Ovary (tissue), 3 donors: ENCODE results near the gene TSPEAR.

Experiments used
- POLR2A ChIP-seq: fragments of 450-650 bp; IDR thresholded peaks from one replicate; pipeline ENCODE4 v1.6.1; 2017; ENCODE audit warnings: antibody characterized with exemption, mild to moderate bottlenecking, moderate library complexity
- TF ChIP-seq, protein P1 (sequence below), 3 donors: fragments of 450-650 bp in 2 of 3; fragments of 200-600 bp in 1 of 3; IDR thresholded peaks; one replicate each; pipeline versions ENCODE4 v1.5.1 to v1.8.0; 2016 to 2022; ENCODE audit warnings: antibody characterized with exemption in 3 of 3, mild to moderate bottlenecking in 1 of 3
- donor health status: DM: no; HTN: no; CAD: no.

DNA sequence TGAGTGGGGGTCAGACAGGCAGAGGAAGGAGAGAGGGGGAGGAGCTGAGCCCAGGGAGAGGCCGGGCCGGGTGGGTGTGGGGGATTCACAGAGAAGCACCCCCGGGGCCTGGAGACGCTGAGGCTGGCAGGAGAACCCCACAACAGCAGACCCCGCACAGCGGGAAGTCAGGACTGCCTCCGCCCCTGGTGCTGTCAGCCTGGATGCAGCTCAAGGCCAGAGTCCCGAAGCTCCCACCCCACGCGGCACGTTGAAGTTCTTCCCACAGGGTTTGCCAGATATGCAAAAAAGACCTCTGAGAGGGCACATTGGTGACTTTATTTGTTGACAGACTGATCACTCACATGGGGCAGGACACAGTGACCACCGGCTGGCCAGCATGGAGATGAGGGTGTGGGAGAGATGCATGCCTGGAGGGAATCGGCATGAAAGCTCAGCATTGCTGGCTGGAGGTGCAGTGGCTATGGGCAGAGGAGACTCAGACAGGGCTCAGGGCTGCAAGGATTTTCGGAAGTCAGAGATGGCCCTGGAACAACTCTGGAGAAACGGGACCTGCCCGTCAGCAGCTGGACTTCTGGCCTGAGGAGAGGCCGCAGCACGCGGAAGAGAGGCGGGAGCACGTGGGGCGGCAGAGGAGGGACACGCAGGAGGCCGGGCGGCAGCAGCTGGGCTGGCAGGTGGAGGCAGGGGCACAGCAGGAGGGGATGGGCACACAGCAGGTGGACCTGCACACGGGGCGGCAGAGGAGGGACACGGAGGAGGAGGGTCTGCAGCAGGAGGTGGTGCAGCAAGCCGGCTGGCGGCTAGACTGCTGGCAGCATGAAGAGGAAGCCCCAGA lies 153.7 kb downstream of the TSPEAR start:
- TF ChIP-seq POLR2A = no peak
- TF ChIP-seq, protein P1, sequence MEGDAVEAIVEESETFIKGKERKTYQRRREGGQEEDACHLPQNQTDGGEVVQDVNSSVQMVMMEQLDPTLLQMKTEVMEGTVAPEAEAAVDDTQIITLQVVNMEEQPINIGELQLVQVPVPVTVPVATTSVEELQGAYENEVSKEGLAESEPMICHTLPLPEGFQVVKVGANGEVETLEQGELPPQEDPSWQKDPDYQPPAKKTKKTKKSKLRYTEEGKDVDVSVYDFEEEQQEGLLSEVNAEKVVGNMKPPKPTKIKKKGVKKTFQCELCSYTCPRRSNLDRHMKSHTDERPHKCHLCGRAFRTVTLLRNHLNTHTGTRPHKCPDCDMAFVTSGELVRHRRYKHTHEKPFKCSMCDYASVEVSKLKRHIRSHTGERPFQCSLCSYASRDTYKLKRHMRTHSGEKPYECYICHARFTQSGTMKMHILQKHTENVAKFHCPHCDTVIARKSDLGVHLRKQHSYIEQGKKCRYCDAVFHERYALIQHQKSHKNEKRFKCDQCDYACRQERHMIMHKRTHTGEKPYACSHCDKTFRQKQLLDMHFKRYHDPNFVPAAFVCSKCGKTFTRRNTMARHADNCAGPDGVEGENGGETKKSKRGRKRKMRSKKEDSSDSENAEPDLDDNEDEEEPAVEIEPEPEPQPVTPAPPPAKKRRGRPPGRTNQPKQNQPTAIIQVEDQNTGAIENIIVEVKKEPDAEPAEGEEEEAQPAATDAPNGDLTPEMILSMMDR (IDR thresholded peaks at IDR 0.05) = no peak
